Upper lobe of left lung (tissue), 6 donors: ENCODE measurements around the gene IGF2BP3. TPM values are rescaled to one million over a fixed set of nuclear protein-coding genes. Genes with fewer than 3 reads are reported as not detected.
"Not testable (repeated sequence)": the region's sequence is repeated elsewhere in the genome, so short reads cannot be mapped to it uniquely, and the experiment has no call there.

Experiments
- ATAC-seq, 2 donors: fragments of 200-7000 bp; cut with Tn5 transposase; one replicate each; pipeline ENCODE4 v1.9.1; 2022; ENCODE audit warnings: mild to moderate bottlenecking in 2 of 2, moderate library complexity in 2 of 2; ENCODE audit not compliant: low FRiP score in 2 of 2
- DNase-seq, 2 donors: peaks; one replicate each; pipeline ENCODE4 v3.0.0-alpha.2; 2019 to 2020
- H3K27ac ChIP-seq, 4 donors: fragments of 200-600 bp; sonication (generic); one replicate each; pipeline ENCODE4 v1.5.1; 2016 to 2019
- H3K27me3 ChIP-seq, 4 donors: fragments of 200-600 bp; sonication (generic); one replicate each; pipeline ENCODE4 v1.5.1; 2017 to 2019
- H3K36me3 ChIP-seq, 4 donors: fragments of 200-600 bp; sonication (generic); one replicate each; pipeline ENCODE4 v1.5.1; 2016 to 2019
- H3K4me1 ChIP-seq, 4 donors: fragments of 200-600 bp; sonication (generic); one replicate each; pipeline ENCODE4 v1.5.1; 2018 to 2019
- H3K4me3 ChIP-seq, 4 donors: fragments of 200-600 bp; sonication (generic); one replicate each; pipeline ENCODE4 v1.5.1; 2017 to 2019; ENCODE audit warnings: mild to moderate bottlenecking in 2 of 4, moderate library complexity in 1 of 4
- H3K9me3 ChIP-seq, 4 donors: fragments of 200-600 bp; sonication (generic); one replicate each; pipeline ENCODE4 v1.5.1; 2018 to 2019
- CTCF ChIP-seq, 6 experiments: fragments of 450-650 bp in 4 of 6; fragments of 200-600 bp in 2 of 6; sonication (generic) in 2 of 6; IDR thresholded peaks; one replicate each; pipeline ENCODE4 v1.5.1; 2016 to 2019; ENCODE audit warnings: antibody characterized with exemption in 6 of 6
- EP300 ChIP-seq, 4 donors: sonication (generic); formaldehyde crosslinking; IDR thresholded peaks; one replicate each; pipeline ENCODE4 v1.5.1; 2017; ENCODE audit warnings: antibody characterized with exemption in 4 of 4, control low read depth in 2 of 4
- POLR2A ChIP-seq, 4 donors: fragments of 450-650 bp; IDR thresholded peaks; one replicate each; pipeline ENCODE4 v1.5.1; 2016 to 2017; ENCODE audit warnings: antibody characterized with exemption in 4 of 4, mild to moderate bottlenecking in 2 of 4
- POLR2AphosphoS5 ChIP-seq, 2 donors: sonication (generic); formaldehyde crosslinking; IDR thresholded peaks; one replicate each; pipeline ENCODE4 v1.5.1; 2017; ENCODE audit warnings: antibody characterized with exemption in 2 of 2
- WGBS, 2 donors: methylation state at CpG; one replicate each; pipeline ENCODE4 v1.1.5; 2017 to 2018; 5-methylcytosine and 5-hydroxymethylcytosine counted together
- total RNA-seq, 6 donors: library from RNA; depleted of rRNA in 4 of 6; stranded (reverse); fragments of >200 nt in 4 of 6; gene quantifications; one replicate each; pipeline versions ENCODE4 v1.1.0 to v1.2.1, GENCODE V29; 2016 to 2021
- donor health status: DM: no; HTN: no; CAD: no; lungs with moderate emphysema.
- donor health status: DM: no; HTN: yes; CAD: no; lungs with severe emphysema.

IGF2BP3 gene
- total RNA-seq, 6 donors from 2014 or later, result 0.91 to 1.5 (median 1.1) TPM; not detected in 2

GRCh38 chr7:23490357-23491135, 20.3 kb upstream of the IGF2BP3 start:
- peaks cover 0 to 5% (median 0%) of the 10 kb centered on the region in 4 donors for H3K4me1 ChIP-seq
- no peaks in the 10 kb centered on the region for H3K9me3 ChIP-seq
- no peaks in the 10 kb centered on the region for H3K36me3 ChIP-seq
- H3K27ac ChIP-seq, result peak overlapping the region in 3 of 4 donors; percentile 24 to 69 (median 68)
- TF ChIP-seq POLR2AphosphoS5 (IDR thresholded peaks at IDR 0.05) (no peak), EP300 (IDR thresholded peaks at IDR 0.05) (no peak), CTCF (IDR thresholded peaks at IDR 0.05) (no peak), POLR2A (IDR thresholded peaks at IDR 0.05) (no peak)
- peak overlapping the region; percentile 16 to 61 (median 54) for H3K4me3 ChIP-seq
- 30 to 60% methylated on average over 16 to 56 of the region's 56 CpGs for WGBS, 2 donors
- DNase-seq (peak; percentile 46 to 88), ATAC-seq (peak; percentile 69 to 90)
- H3K27me3 ChIP-seq, result no peaks in the 10 kb centered on the region

GRCh38 chr7:23488714-23489113, 18.4 kb upstream of the IGF2BP3 start:
- not testable (repeated sequence) for H3K9me3 ChIP-seq
- WGBS, 2 donors, result 96 to 97% methylated on average over 13 of the region's 13 CpGs

GRCh38 chr7:23487670-23488069, 17.4 kb upstream of the IGF2BP3 start:
- H3K4me3 ChIP-seq, result no peak overlapping the region
- H3K27ac ChIP-seq, result no peak overlapping the region
- no peaks in the 10 kb centered on the region for H3K27me3 ChIP-seq
- TF ChIP-seq EP300 (IDR thresholded peaks at IDR 0.05) (no peak), POLR2AphosphoS5 (IDR thresholded peaks at IDR 0.05) (no peak), CTCF (IDR thresholded peaks at IDR 0.05) (no peak), POLR2A (IDR thresholded peaks at IDR 0.05) (no peak)
- 65 to 66% methylated on average over 4 of the region's 4 CpGs for WGBS, 2 donors
- ATAC-seq (no peak), DNase-seq (no peak)
- H3K36me3 ChIP-seq, result no peaks in the 10 kb centered on the region
- no peaks in the 10 kb centered on the region for H3K9me3 ChIP-seq
- H3K4me1 ChIP-seq, result peaks cover 0 to 5% (median 0%) of the 10 kb centered on the region in 4 donors

More at GRCh38 chr7:23488714-23489113, 18.4 kb upstream of the IGF2BP3 start:
- not testable (repeated sequence) for H3K27me3 ChIP-seq, H3K4me3 ChIP-seq, DNase-seq, H3K27ac ChIP-seq, H3K4me1 ChIP-seq, ATAC-seq, H3K36me3 ChIP-seq

- WGBS, 2 donors, result 76 to 82% methylated on average over 13 of the region's 13 CpGs
Measured at GRCh38 chr7:23486002-23486773, 15.9 kb upstream of the IGF2BP3 start.

More at GRCh38 chr7:23486002-23486773, 15.9 kb upstream of the IGF2BP3 start:
- Histone ChIP-seq H3K36me3 (no peaks in the 10 kb centered on the region), H3K4me1 (peaks cover 0 to 5% (median 0%) of the 10 kb centered on the region in 4 donors), H3K4me3 (no peak overlapping the region), H3K27me3 (no peaks in the 10 kb centered on the region), H3K9me3 (no peaks in the 10 kb centered on the region), H3K27ac (no peak overlapping the region)
- DNase-seq (no peak), ATAC-seq (no peak)
- no peak for TF ChIP-seq POLR2A (IDR thresholded peaks at IDR 0.05)
- TF ChIP-seq CTCF (IDR thresholded peaks at IDR 0.05), result no peak
- no peak for TF ChIP-seq EP300 (IDR thresholded peaks at IDR 0.05)
- no peak for TF ChIP-seq POLR2AphosphoS5 (IDR thresholded peaks at IDR 0.05)
